GM19463 (cell line): ENCODE measurements around the gene PKNOX1.
"Not testable (repeated sequence)": the region's sequence is repeated elsewhere in the genome, so short reads cannot be mapped to it uniquely, and the experiment has no call there.

Source experiments
- ATAC-seq: cut with Tn5 transposase; IDR thresholded peaks from one replicate; pipeline ENCODE4 v1.9.1; 2021; ENCODE audit warnings: mild to moderate bottlenecking, moderate library complexity; ENCODE audit not compliant: unreplicated experiment

PKNOX1 gene

DNA sequence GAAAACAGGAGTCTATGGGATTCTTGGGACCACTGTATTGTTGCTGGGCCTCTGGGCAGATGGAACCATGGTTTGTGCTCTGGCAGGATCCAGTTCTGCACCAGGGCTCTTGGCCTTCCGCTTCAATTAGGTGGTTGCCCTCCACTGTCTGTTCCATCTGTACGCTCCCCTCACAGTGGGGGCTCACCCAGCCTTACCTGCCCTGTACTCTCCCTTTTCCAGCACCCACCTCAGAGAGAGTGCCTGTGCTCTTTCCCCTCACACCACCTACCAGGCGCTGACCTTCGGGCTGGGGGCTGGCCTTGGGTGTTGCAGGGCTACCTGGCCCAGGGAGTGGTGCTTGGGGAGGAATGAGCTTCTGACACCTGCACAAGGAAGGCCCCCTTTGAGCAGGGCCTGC is 7.5 kb downstream of the PKNOX1 start:
- ATAC-seq, result no peak

DNA sequence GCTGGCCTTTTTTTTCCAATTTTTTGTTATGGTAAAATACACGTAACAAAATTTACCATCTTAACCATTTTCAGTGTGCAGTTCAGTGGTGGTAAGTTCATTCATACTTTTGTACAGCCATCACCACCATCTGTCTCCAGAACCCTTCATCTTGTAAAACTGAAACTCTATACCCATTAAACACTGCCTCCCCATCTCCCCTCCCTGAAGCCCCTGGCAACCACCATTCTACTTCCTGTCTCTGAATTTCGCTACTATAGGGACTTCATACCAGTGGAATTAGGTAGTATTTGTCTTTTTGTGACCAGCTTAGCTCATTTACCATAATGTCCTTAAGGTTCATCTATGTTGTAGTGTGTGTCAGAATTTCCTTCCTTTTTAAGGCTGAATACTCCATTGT is 8.7 kb downstream of the PKNOX1 start:
- no peak for ATAC-seq

DNA sequence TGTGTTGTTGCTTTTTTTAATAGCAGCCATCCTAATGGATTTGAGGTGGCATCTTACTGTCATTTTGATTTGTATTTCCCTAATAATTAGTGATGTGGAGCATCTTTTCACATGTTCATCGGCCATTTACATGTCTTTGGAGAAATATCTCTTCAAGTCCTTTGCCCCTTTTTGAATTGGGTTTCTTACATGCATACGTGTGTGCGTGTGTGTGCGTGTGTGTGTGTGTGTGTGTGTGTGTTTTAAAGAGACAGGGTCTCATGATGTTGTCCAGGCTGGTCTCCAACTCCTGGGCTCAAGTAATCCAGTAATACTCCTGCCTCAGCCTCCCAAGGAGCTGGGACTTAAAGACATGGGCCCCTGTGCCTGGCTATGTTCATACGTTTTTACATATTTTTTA is 9.5 kb downstream of the PKNOX1 start:
- no peak for ATAC-seq

DNA sequence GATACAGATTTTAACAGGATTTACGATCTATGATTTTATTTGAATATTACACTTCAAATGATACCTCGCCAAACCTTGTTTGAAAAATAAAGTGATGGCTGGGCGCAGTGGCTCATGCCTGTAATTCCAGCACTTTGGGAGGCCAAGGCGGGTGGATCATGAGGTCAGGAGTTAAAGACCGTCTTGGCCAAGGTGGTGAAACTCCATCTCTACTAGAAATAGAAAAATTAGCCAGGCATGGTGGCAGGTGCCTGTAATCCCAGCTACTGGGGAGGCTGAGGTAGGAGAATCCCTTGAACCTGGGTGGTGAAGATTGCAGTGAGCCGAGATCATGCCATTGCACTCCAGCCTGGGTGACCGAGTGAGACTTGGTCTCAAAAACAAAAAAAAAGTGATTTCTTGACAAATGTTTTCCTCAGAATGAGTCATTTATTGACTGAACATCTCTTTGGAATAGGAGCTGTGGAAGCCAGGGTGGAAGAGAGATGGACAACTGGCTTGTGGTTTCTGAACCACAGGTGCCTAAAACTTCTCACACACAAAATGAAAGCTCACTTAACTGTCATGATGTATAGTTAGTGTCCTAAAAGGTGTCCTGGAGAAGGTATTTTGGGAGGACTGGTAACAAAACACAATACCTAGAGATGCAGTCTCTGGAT is 11.9 kb downstream of the PKNOX1 start:
- no peak for ATAC-seq

DNA sequence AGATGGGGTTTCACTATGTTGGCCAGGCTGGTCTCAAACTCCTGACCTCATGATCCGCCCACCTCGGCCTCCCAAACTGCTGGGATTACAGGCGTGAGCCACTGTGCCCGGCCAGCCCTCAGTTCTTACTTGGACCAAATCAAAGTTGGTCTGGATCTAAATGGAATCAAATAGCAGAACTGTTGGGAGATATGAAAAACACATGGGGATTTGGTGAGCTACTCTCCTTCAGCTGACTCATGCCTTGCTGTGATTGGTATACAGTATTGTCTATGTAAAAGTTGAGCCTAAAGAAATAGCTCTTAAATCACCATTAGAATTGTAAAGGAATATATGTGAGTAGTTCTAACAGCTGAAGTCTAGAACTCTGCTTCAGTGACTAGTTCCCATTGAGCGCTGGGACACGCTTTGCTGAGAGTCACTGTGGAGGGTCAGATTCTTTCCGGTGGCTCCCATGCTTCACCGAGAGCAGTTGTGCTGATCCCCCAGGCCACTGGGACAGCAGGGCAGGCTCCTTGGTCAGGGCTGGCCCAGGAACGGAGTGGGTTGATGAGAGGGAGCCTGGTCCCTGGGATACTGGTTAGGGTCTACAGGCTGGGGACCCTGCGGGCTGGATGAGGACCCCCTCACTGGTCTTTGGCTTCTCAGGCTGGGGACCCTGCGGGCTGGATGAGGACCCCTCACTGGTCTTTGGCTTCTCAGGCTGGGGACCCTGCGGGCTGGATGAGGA is 14.0 kb downstream of the PKNOX1 start:
- no peak for ATAC-seq

DNA sequence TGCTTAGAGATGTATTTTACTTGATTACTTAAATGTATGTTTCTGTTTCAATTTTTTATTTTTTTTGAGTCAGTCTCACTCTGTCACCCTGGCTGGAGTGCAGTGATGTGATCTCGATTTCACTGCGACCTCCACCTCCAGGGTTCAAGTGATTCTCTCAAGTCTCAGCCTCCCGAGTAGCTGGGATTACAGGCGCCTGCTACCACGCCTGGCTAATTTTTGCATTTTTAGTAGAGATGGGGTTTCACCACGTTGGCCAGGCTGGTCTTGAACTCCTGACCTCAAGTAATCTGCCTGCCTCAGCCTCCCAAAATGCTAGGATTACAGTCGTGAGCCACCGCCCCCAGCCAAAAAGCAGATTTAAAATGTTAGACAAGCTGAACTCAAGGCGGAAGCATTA is 15.0 kb downstream of the PKNOX1 start:
- not testable (repeated sequence) for ATAC-seq

DNA sequence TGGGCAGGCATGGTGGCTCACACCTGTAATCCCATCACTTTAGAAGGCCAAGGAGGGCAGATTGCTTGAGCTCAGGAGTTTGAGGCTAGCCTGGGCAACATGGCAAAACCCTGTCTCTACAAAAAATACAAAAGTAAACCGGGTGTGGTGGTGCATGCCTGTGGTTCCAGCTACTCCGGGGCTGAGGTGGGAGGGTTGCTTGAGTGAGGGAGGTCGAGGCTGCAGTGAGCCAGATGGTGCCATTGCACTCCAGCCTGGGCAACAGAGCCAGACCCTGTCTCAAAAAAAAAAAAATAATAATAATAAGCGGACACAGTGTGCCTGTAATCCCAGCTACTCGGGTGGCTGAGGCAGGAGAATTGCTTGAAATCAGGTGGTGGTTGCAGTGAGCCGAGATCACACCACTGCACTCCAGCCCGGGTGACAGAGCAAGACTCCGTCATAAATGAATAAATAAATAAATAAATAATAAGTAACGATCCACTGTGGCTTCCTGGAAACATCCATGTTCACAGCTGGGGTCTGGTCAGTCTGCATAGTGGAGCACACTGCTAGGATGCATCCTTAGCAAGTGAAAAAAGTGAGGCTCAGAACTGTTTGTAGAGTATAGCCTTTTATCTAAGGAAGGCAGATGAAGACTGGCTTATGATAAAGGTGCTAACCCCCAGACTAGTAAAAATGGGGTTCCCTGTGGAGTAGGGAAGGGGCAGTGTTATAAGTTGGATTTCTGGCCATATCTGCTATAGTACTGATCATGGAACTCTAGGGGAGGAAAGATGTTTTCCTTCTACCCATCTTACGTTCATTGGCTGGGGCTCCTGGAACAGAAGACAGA is 15.7 kb downstream of the PKNOX1 start:
- ATAC-seq, result no peak

DNA sequence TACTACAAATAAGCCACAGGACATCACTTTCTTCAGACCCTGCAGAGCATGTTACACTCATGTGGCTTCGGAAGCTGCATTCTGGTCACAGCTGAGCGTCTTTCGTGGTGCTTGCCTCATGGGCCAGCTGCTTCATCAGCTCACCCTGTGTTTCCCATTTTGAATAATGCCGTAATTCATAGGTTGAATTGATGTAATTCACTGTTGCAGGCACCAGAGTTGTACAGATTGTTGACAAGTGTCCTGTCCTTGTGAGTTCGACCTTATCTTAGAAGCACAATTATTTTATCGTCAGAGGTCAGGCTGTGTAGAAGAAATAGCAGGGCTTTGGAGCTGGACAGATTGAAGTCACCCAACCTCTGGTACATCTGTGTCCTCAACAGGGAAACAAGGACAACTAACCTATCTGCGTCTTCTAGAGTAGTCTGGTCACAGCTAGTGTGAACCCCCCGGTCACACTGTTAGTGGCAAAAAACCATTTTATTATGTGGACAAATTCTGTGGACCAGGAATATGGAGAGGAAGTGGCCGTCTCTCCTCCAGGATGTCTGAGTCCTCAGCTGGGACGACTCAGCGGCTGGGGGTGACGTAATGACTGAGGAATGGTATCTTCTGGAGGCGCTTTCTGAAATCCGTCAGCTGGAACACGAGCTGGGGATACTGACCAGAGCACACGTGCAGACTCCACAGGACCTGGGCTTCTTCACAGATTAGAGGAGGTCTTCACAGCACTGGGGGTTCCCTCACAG is 17.8 kb downstream of the PKNOX1 start:
- ATAC-seq, result no peak

DNA sequence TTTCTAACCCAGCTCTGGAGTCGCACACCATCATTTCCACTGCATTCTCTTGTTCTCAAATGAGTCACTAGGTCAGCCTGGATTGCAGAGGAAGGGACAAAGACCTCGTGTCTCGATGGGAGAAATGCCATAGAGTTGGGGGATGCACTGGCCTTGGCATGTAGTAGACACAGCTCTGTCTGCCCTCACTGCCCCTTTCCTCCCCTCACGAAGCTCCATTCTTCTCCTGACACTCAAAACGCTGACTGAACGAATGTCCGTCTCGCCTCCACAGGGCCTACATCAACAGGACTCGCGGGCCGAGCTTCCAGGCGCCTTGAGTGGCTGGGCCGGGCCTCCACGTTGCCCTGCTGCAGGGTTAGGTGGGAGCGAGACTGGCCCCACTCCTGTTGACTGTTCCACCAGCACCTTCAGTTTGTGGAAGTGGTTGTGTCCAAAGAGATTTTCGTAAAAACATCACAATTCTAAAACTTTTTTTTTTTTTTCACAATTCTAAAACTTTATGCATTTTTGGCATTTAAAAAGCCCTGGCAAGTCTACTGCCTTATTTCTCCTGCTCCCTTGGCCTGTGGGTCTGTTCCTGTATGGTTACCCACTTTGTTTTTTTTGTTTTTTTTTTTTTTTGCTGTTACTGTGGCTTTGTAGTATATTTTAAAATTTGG is 18.8 kb downstream of the PKNOX1 start:
- no peak for ATAC-seq

DNA sequence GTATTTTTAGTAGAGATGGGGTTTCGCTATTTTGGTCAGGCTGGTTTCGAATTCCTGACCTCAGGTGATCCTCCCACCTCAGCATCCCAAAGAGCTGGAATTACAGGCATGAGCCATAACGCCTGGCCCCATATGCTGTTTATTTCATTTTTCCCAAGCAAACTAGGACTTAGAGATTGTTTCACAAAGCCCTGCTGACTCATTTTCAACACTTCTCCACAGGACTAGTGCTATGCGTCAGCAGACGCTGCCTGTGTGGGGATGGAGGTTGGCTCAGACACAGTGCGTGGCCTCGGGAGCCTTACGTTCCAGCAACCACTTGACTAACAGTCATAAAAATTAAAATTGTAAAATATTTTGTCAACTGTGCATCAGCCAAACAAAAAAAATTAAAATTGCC is 22.7 kb downstream of the PKNOX1 start:
- no peak for ATAC-seq

DNA sequence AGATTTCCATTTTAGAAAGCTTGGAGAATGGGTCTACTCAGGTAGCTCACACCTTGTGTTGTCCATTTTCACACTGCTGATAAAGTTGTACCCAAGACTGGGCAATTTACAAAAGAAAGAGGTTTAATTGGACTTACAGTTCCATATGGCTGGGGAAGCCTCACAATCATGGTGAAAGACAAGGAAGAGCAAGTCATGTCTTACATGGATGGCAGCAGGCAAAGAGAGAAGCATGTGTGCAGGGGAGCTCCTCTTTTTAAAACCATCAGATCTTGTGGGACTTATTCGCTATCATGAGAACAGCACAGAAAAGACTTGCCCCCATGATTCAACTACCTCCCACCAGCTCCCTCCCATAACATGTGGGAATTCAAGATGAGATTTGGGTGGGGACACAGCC is 23.6 kb downstream of the PKNOX1 start:
- ATAC-seq, result not testable (repeated sequence)

DNA sequence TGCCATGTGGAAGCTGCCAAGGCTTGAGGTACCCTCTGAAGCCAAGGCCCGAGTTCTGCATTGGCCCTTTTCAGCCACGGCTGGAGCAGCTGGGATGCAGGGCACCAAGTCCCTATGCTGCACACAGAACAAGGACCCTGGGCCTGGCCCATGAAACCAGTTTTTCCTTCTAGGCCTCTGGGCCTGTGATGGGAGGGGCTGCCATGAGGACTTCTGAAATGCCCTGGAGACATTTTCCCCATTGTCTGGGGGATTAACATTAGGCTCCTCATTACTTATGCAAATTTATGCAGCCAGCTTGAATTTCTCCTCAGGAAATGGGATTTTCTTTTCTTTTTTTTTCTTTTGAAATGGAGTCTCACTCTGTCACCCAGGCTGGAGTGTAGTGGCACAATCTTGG is 24.8 kb downstream of the PKNOX1 start:
- not testable (repeated sequence) for ATAC-seq

DNA sequence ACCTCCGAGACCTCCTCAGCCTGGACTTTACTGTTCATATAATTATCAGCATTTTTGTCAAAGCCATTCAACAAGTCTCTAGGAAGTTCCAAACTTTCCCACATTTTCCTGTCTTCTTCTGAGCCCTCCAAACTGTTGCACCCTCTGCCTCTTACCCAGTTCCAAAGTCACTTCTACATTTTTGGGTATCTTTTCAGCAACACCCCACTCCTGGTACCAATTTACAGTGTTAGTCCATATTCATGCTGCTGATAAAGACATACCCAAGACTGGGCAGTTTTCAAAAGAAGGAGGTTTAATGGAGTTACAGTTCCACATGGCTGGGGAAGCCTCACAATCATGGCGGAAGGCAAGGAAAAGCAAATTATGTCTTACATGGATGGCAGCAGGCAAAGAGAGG is 25.7 kb downstream of the PKNOX1 start:
- not testable (repeated sequence) for ATAC-seq

DNA sequence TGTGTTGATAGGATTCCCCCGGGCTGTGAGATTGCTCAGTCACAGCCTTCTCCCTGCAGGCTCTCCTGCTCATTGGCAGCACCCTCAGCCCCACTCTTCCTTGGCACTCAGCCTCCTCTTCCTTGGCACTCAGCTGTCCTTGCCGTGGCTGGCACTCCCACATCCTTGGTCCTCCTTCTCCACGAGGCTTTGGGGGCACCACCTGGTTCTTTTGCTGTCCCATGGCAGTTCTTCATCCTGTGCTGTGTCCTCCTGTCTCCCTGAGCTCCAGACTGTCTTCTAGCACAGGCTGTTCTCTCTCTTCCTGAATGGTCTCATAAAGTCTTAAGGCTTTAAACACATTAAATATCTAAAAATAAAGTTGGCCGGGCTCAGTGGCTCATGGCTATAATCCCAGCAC is 27.0 kb downstream of the PKNOX1 start:
- ATAC-seq, result no peak

DNA sequence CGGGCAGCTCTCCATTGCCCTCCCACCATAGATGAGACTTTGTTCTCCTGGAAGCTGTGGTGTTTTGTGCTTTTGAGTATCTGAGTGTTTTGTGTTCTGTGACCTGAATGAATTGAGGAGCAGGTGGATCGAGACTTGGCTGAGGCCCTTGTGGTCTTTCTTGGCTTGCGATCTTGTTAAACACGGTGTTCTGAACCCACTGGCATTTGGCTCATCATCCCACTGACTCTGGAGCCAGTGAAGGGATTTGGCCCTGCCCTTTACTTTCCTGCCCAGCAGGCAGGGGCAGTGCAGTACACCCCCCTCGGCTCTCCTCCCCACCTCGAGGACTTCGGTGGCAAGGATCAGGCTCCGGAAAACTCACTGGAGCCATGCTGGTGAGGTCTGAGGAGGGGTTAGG is 30.6 kb downstream of the PKNOX1 start:
- no peak for ATAC-seq

DNA sequence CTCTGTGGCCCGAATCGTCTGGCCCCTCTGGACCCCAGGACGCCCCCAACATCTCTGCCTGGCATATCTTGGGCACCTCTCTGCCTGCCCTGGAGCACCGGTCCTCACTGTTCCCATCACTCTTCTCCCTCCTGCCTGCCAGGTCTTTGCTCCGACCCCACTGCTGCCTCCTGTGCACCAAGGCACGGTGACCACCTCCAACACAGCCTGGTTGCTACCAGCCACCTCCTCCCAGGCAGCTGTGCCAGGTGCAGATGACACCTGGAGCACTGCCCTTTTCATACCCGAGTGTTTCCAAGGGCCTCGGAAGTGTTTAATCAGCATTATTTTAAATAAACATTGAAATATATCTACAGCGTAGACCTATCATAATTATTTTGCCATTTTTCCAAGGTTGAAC is 31.3 kb downstream of the PKNOX1 start:
- ATAC-seq, result no peak

DNA sequence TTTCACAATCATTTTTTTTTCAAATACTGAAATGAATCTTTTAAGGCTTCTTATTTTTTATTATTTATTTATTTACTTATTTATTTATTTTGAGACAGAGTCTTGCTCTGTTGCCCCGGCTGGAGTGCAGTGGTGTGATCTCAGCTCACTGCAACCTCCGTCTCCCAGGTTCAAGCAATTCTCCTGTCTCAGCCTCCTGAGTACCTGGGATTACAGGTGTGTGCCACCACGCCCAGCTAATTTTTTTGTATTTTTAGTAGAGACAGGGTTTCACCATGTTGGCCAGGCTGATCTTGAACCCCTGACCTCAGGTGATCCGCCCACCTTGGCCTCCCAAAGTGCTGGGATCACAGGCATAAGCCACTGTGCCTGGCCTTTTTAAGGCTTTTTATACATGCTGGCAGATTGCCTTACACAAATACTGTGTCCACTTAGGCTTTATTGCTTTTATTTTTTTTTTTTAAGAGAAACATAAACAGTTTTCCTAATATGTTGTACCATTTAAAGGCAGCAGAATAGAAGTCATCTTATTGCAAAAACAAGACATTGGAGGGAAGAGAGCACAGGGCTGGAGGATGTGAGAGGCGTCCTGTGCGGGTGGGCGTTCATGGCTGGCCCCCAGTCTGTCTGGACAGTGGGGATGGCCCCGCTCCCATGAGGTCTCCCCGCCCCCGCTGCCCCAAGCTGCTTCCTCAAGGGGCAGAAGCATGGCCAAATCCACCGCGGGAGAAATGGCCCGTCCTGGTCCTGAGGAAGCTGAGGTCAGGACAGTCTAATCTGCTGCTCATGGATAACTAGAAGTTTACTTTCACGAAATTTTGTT is 31.9 kb downstream of the PKNOX1 start:
- not testable (repeated sequence) for ATAC-seq

DNA sequence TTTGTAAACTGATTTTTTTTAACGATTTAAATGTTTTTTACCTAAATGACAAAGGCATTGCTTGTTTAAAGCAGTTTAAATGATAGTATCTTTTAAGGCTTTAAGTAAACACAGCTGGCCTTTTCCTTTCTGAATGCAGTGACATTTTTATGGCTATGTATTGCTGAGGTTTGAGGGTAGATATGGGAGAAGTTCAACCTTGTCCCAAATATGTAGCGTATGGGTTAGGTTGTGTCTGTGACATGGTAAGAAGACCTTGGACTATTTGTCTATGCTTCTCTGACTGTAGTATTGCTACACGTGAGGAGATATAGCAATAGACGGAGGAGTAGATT is 32.5 kb downstream of the PKNOX1 start:
- ATAC-seq, result no peak

DNA sequence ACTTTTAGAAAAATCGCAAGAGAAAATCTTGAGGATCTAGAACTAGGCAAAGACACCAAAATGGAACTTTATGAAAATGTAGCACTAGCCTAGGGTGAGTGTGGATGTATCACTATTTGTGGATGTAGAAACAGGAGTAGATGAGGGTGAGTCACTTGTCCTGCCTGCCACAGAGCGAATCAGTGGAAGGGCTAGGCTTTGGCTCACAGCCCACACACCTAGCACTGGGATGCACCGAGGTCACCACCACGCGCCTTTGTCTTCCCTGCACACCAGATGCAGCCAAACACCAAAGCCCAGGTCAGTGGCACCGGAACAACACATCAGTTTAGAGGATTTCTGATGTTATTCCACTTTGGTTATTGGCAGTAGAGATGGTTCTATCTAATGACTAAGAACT is 38.2 kb downstream of the PKNOX1 start:
- ATAC-seq, result no peak
